IMR-90 (cell line): ENCODE data around the gene SERPINB11. TPM values are rescaled to one million over a fixed set of nuclear protein-coding genes. Genes with fewer than 3 reads are reported as not detected.

Experiments used
- ATAC-seq: fragments of 200-7000 bp; cut with Tn5 transposase; 2 replicates; pipeline ENCODE4 v1.9.1; 2020; ENCODE audit warnings: low read depth, mild to moderate bottlenecking, moderate library complexity
- BruUV-seq: library from RNA; stranded (reverse); fragments of 400-500 nt; replicated peaks from 2 replicates; lab custom pipeline; 2021; lab: Mats Ljungman, UMichigan
- CTCF ChIA-PET: fragments of 300-600 bp; formaldehyde crosslinking; extraction: SDS; loops from one replicate; lab custom pipeline; 2021; ENCODE audit warnings: antibody characterized with exemption; lab: Yijun Ruan, JAX
- POLR2A ChIA-PET: fragments of 300-600 bp; sonication (Branson Sonifier 250); formaldehyde crosslinking; loops from one replicate; lab custom pipeline; 2022; ENCODE audit warnings: antibody characterized with exemption; ENCODE audit not compliant: unreplicated experiment; lab: Charles Lee
- DNase-seq: peaks from one replicate; pipeline ENCODE4 v3.0.0; 2013
- H2AFZ ChIP-seq: replicated peaks from 2 replicates; pipeline ENCODE3; 2013; ENCODE audit warnings: low read length, mild to moderate bottlenecking; ENCODE audit not compliant: poor library complexity
- H2AK5ac ChIP-seq: 2 replicates; pipeline ENCODE4 v1.6.1; 2013; ENCODE audit warnings: low read depth, low read length, inconsistent platforms
- H2AK9ac ChIP-seq: replicated peaks from 2 replicates; pipeline ENCODE3; 2013; ENCODE audit warnings: mild to moderate bottlenecking, low read depth, low read length, moderate library complexity; ENCODE audit not compliant: poor library complexity
- H2BK120ac ChIP-seq: 2 replicates; pipeline ENCODE4 v1.6.1; 2013; ENCODE audit warnings: low read depth, low read length, inconsistent platforms
- H2BK15ac ChIP-seq: 3 replicates; pipeline ENCODE4 v1.6.1; 2013; ENCODE audit warnings: low read depth, low read length, inconsistent platforms
- H2BK20ac ChIP-seq: 2 replicates; pipeline ENCODE4 v1.6.1; 2013; ENCODE audit warnings: low read depth, mild to moderate bottlenecking, inconsistent platforms, low read length, moderate library complexity
- H2BK5ac ChIP-seq: 2 replicates; pipeline ENCODE4 v1.6.1; 2013; ENCODE audit warnings: mild to moderate bottlenecking, low read depth, low read length, inconsistent platforms; ENCODE audit not compliant: poor library complexity, severe bottlenecking
- H3K14ac ChIP-seq: replicated peaks from 2 replicates; pipeline ENCODE4 v1.6.1; 2013; ENCODE audit warnings: low read depth, low read length, inconsistent platforms
- H3K18ac ChIP-seq: 2 replicates; pipeline ENCODE4 v1.6.1; 2013; ENCODE audit warnings: low read depth, low read length, control low read depth
- H3K23ac ChIP-seq: 2 replicates; pipeline ENCODE4 v1.6.1; 2013; ENCODE audit warnings: low read depth, low read length, inconsistent platforms
- H3K27ac ChIP-seq: 2 replicates; pipeline ENCODE4 v1.5.1; 2013; ENCODE audit warnings: mild to moderate bottlenecking, control low read depth, low read length; ENCODE audit not compliant: insufficient read depth
- H3K27me3 ChIP-seq: 2 replicates; pipeline ENCODE4 v1.6.1; 2013; ENCODE audit warnings: low read length; ENCODE audit not compliant: control insufficient read depth, insufficient read depth
- H3K36me3 ChIP-seq: 2 replicates; pipeline ENCODE4 v1.6.1; 2013; ENCODE audit warnings: low read length, mixed read lengths; ENCODE audit not compliant: control insufficient read depth, insufficient read depth
- H3K4ac ChIP-seq: 2 replicates; pipeline ENCODE4 v1.6.1; 2013; ENCODE audit warnings: low read depth, low read length, inconsistent platforms
- H3K4me1 ChIP-seq: 2 replicates; pipeline ENCODE4 v1.6.1; 2013; ENCODE audit warnings: low read length, mixed read lengths; ENCODE audit not compliant: control insufficient read depth, insufficient read depth
- H3K4me2 ChIP-seq: 2 replicates; pipeline ENCODE4 v1.6.1; 2013; ENCODE audit warnings: low read depth, mild to moderate bottlenecking, control low read depth, low read length, moderate library complexity
- H3K4me3 ChIP-seq: 2 replicates; pipeline ENCODE4 v1.5.1; 2013; ENCODE audit warnings: low read depth, mild to moderate bottlenecking, control low read depth, low read length, moderate library complexity; ENCODE audit not compliant: insufficient read depth
- H3K56ac ChIP-seq: 2 replicates; pipeline ENCODE4 v1.6.1; 2013; ENCODE audit warnings: low read length, inconsistent platforms; ENCODE audit not compliant: insufficient read depth; ENCODE audit errors: extremely low read depth
- H3K79me1 ChIP-seq, 2 experiments: 2 replicates each; pipeline ENCODE4 v1.6.1; 2013; ENCODE audit warnings: low read length in 2 of 2, inconsistent platforms in 1 of 2, low read depth in 1 of 2
- H3K9ac ChIP-seq: 2 replicates; pipeline ENCODE4 v1.6.1; 2013; ENCODE audit warnings: low read depth, low read length, control low read depth
- H3K9me1 ChIP-seq: 2 replicates; pipeline ENCODE4 v1.6.1; 2013; ENCODE audit warnings: low read length, inconsistent platforms; ENCODE audit not compliant: insufficient read depth
- H3K9me3 ChIP-seq: 2 replicates; pipeline ENCODE4 v1.6.1; 2013; ENCODE audit warnings: low read length; ENCODE audit not compliant: control insufficient read depth, insufficient read depth
- H4K20me1 ChIP-seq: 2 replicates; pipeline ENCODE4 v1.6.1; 2013; ENCODE audit warnings: low read length, inconsistent platforms; ENCODE audit not compliant: insufficient read depth
- H4K5ac ChIP-seq: 2 replicates; pipeline ENCODE4 v1.6.1; 2013; ENCODE audit warnings: mild to moderate bottlenecking, low read depth, low read length, control low read depth
- H4K8ac ChIP-seq, 2 experiments: 2 replicates each; pipeline ENCODE4 v1.6.1; 2013; ENCODE audit warnings: low read depth in 2 of 2, low read length in 2 of 2, control low read depth in 1 of 2, inconsistent platforms in 1 of 2
- H4K91ac ChIP-seq: 2 replicates; pipeline ENCODE4 v1.6.1; 2013; ENCODE audit warnings: low read depth, low read length, inconsistent platforms; ENCODE audit not compliant: insufficient read depth
- BHLHE40 ChIP-seq: fragments of 150-350 bp; IDR thresholded peaks from 2 replicates; pipeline ENCODE4 v1.6.1; 2016; ENCODE audit warnings: mild to moderate bottlenecking, low read depth, low read length
- CEBPB ChIP-seq: IDR thresholded peaks from 2 replicates; pipeline ENCODE4 v1.6.1; 2012; ENCODE audit warnings: low read depth, low read length, improper control_type of control experiment
- CHD1 ChIP-seq: IDR thresholded peaks from 2 replicates; pipeline ENCODE4 v1.6.1; 2012; ENCODE audit warnings: low read depth, low read length, improper control_type of control experiment
- ELK1 ChIP-seq: fragments of 150-350 bp; IDR thresholded peaks from 2 replicates; pipeline ENCODE4 v1.6.1; 2016; ENCODE audit warnings: low read depth, mild to moderate bottlenecking, low read length, moderate library complexity, borderline replicate concordance
- FOS ChIP-seq: fragments of 150-350 bp; IDR thresholded peaks from 2 replicates; pipeline ENCODE4 v1.6.1; 2016; ENCODE audit warnings: low read depth, low read length
- MAZ ChIP-seq: IDR thresholded peaks from 2 replicates; pipeline ENCODE4 v1.6.1; 2012; ENCODE audit warnings: low read depth, mild to moderate bottlenecking, low read length, improper control_type of control experiment, moderate library complexity, borderline replicate concordance
- MXI1 ChIP-seq: IDR thresholded peaks from 2 replicates; pipeline ENCODE4 v1.6.1; 2012; ENCODE audit warnings: low read depth, mild to moderate bottlenecking, low read length, moderate library complexity, borderline replicate concordance
- RCOR1 ChIP-seq: IDR thresholded peaks from 2 replicates; pipeline ENCODE4 v1.6.1; 2012; ENCODE audit warnings: mild to moderate bottlenecking, low read length, improper control_type of control experiment; ENCODE audit not compliant: insufficient replicate concordance
- USF2 ChIP-seq: fragments of 150-350 bp; IDR thresholded peaks from 2 replicates; pipeline ENCODE4 v1.6.1; 2017; ENCODE audit warnings: mild to moderate bottlenecking, antibody characterized with exemption, low read length, low read depth
- WGBS, 2 experiments: methylation state at CpG; one replicate each; pipeline versions ENCODE4 v1.1.5 to v1.1.7; 2013; ENCODE audit warnings: missing lambda C conversion rate in 2 of 2; ENCODE audit not compliant: insufficient read length in 1 of 2; ENCODE audit errors: extremely low coverage in 2 of 2; 5-methylcytosine and 5-hydroxymethylcytosine counted together
- dilution Hi-C: fragments of 300-500 bp; cut with HindIII; formaldehyde crosslinking; loops from one replicate; pipeline ENCODE4 v1.14.3; 2018; ENCODE audit warnings: low sequenced_read_pairs; ENCODE audit not compliant: unreplicated experiment
- in situ Hi-C: fragments of 300-500 bp; cut with MboI; formaldehyde crosslinking; loops from 3 replicates; pipeline ENCODE4 v1.14.3; 2019; ENCODE audit warnings: low sequenced_read_pairs, inconsistent platforms, mixed read lengths
- intact Hi-C: fragments of 100-400 bp; cut with micrococcal nuclease; formaldehyde crosslinking; loops from 2 replicates; pipeline ENCODE4 v1.10.0; 2022
- polyA plus RNA-seq, 3 experiments: library from polyadenylated mRNA; depleted of rRNA; stranded (reverse); fragments of >200 nt; gene quantifications; 2 replicates each; pipeline ENCODE4 v1.2.3, GENCODE V29; 2012; ENCODE audit warnings: low replicate concordance in 1 of 3
- total RNA-seq: library from RNA; depleted of rRNA; stranded (reverse); fragments of >200 nt; gene quantifications from 2 replicates; pipeline ENCODE4 v1.2.3, GENCODE V29; 2012

SERPINB11 gene
- total and polyA plus RNA-seq, 2 of the 4 experiments (the other 2 are of a cell fraction): 0.12 to 0.18 TPM

GRCh38 chr18:63763831-63764600 lies 61.3 kb downstream of the SERPINB11 start (continued):
- no peak for TF ChIP-seq ELK1
- no peak for TF ChIP-seq BHLHE40

- peaks cover 3% of the 10 kb centered on the region; the same call in 1 of the 2 replicates for H3K9me1 ChIP-seq
- in situ Hi-C loops (no loop called here), intact Hi-C loops (no loop called here), dilution Hi-C loops (no loop called here)
- peak overlapping the region; percentile 9; the same call in 1 of the 2 replicates for H2BK20ac ChIP-seq
- BruUV-seq: no TSS peak
- ChIA-PET CTCF (interaction anchor here (1.2 kb wide), 1 partner anchor 24 kb away, joined by 4 read pairs; no protein-coding TSS in a partner anchor), POLR2A (no interaction called here)
- ATAC-seq: no peak
- H3K18ac ChIP-seq: no peak overlapping the region
- no peaks in the 10 kb centered on the region for H3K79me1 ChIP-seq
- no peak overlapping the region for H2AK9ac ChIP-seq
- H3K27me3 ChIP-seq: no peaks in the 10 kb centered on the region
- no peak overlapping the region for H3K27ac ChIP-seq
- H3K36me3 ChIP-seq: no peaks in the 10 kb centered on the region
- no peak overlapping the region for H3K4me2 ChIP-seq
- H4K5ac ChIP-seq: no peak overlapping the region
- H4K8ac ChIP-seq: no peak overlapping the region
- H2BK15ac ChIP-seq: no peak overlapping the region
- peak overlapping the region; percentile 35; the same call in 1 of the 2 replicates for H2BK120ac ChIP-seq
- H3K4me3 ChIP-seq: no peak overlapping the region
- DNase-seq: no peak
- H2AK5ac ChIP-seq: peak overlapping the region; percentile 43; the same call in 1 of the 2 replicates
- WGBS, 2 experiments: no CpG with 5 or more reads among the region's 2 CpGs
- no peak overlapping the region for H3K23ac ChIP-seq
- H3K9ac ChIP-seq: no peak overlapping the region
- peaks cover 2% of the 10 kb centered on the region; the same call in 1 of the 2 replicates for H3K4me1 ChIP-seq
- H3K4ac ChIP-seq: no peak overlapping the region
- H2AFZ ChIP-seq: peak overlapping the region; percentile 69
- H3K56ac ChIP-seq: no peak overlapping the region
- H4K91ac ChIP-seq: no peak overlapping the region
- no peak overlapping the region for H2BK5ac ChIP-seq
- H3K9me3 ChIP-seq: no peaks in the 10 kb centered on the region
- no peaks in the 10 kb centered on the region for H4K20me1 ChIP-seq
- H3K14ac ChIP-seq: 0 out of 2 replicates have a peak overlapping the region, but pooled peaks have one; percentile 17
- no peak for TF ChIP-seq ELK1
- no peak for TF ChIP-seq MXI1
- TF ChIP-seq USF2: no peak
- no peak for TF ChIP-seq CEBPB
- no peak for TF ChIP-seq BHLHE40
- TF ChIP-seq MAZ: no peak
- TF ChIP-seq FOS: no peak
- no peak for TF ChIP-seq RCOR1
- no peak for TF ChIP-seq CHD1
Measured at GRCh38 chr18:63765837-63766236, 63.1 kb downstream of the SERPINB11 start.
